ENCODE results near the gene PTPRA.

DNA sequence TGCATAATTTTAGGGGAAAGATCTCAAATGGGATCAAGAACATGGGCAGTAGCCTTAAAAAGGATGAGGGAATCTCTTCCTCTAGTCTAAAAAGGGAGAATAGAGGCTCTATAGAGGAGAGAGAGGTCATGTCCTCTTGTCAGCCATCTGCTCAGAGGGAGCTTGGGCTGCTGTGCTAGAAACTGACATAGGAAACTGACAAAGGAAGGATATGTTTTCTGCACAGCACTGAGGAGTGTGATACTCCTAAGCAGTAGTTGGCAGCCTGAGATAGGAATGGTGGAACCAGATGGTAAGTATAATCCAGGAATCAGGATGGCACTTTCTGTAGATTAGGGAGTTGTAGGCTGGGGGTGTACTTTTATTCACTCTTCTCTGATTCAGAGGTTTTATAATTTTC, 59.2 kb downstream of the PTPRA start:
- TF ChIP-seq, protein P1, sequence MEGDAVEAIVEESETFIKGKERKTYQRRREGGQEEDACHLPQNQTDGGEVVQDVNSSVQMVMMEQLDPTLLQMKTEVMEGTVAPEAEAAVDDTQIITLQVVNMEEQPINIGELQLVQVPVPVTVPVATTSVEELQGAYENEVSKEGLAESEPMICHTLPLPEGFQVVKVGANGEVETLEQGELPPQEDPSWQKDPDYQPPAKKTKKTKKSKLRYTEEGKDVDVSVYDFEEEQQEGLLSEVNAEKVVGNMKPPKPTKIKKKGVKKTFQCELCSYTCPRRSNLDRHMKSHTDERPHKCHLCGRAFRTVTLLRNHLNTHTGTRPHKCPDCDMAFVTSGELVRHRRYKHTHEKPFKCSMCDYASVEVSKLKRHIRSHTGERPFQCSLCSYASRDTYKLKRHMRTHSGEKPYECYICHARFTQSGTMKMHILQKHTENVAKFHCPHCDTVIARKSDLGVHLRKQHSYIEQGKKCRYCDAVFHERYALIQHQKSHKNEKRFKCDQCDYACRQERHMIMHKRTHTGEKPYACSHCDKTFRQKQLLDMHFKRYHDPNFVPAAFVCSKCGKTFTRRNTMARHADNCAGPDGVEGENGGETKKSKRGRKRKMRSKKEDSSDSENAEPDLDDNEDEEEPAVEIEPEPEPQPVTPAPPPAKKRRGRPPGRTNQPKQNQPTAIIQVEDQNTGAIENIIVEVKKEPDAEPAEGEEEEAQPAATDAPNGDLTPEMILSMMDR (IDR thresholded peaks at IDR 0.05 in 2 of 3, conservative IDR thresholded peaks at IDR 0.05 in 1 of 3; ENCODE audit: insufficient read depth in 2 of 3, low read depth in 1 of 3, low read length in 3 of 3), result no peak
- TF ChIP-seq, protein P2, sequence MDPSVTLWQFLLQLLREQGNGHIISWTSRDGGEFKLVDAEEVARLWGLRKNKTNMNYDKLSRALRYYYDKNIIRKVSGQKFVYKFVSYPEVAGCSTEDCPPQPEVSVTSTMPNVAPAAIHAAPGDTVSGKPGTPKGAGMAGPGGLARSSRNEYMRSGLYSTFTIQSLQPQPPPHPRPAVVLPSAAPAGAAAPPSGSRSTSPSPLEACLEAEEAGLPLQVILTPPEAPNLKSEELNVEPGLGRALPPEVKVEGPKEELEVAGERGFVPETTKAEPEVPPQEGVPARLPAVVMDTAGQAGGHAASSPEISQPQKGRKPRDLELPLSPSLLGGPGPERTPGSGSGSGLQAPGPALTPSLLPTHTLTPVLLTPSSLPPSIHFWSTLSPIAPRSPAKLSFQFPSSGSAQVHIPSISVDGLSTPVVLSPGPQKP (CRISPR knock-in tag; IDR thresholded peaks at IDR 0.05), result no peak
- TF ChIP-seq POLR2A (conservative IDR thresholded peaks at IDR 0.05), result no peak
- TF ChIP-seq FOXK1 (CRISPR knock-in tag; IDR thresholded peaks at IDR 0.05; ENCODE audit: borderline replicate concordance), result no peak
- no peak for TF ChIP-seq TAF1 (IDR thresholded peaks at IDR 0.05; ENCODE audit: control insufficient read depth, extremely low read depth, insufficient read depth, low read length, severe bottlenecking)
- no peak for TF ChIP-seq KLF6 (CRISPR knock-in tag; IDR thresholded peaks at IDR 0.05; ENCODE audit: borderline replicate concordance)
- no peak for TF ChIP-seq PCBP1 (IDR thresholded peaks at IDR 0.05; ENCODE audit: low read depth, low read length, poor library complexity, severe bottlenecking)
- TF ChIP-seq ZBTB1 (CRISPR knock-in tag; IDR thresholded peaks at IDR 0.05; ENCODE audit: borderline replicate concordance, low read depth), result no peak
- no peak for TF ChIP-seq PML (IDR thresholded peaks at IDR 0.05; ENCODE audit: low read length)

Measured in K562 (cell line).